Fibroblast of peridontal ligament (primary cell): ENCODE data around the gene LPP.

Source experiments
- DNase-seq: peaks from one replicate; pipeline ENCODE4 v3.0.0-alpha.2; 2010; ENCODE audit errors: extremely low read depth

LPP gene

DNA sequence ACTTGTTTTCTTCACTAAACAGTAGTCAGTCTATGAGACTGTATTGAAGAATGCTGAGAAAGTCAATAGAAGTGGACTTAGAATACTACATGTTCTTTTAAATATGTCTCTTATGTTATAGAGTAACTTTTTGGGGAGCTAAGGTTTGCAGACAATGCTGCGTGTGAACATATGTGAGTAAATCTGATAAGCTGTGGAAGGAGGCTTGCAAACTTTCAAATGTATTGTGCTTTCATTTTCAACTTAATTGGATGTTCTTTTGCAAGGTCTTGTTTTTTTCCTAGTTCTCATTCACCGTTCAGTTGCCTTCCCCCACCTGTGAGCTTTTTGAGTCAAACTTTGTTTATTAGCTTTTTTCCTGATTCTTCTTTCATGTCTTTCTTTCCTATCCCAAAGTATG lies 176.2 kb downstream of the LPP start:
- no peak for DNase-seq

DNA sequence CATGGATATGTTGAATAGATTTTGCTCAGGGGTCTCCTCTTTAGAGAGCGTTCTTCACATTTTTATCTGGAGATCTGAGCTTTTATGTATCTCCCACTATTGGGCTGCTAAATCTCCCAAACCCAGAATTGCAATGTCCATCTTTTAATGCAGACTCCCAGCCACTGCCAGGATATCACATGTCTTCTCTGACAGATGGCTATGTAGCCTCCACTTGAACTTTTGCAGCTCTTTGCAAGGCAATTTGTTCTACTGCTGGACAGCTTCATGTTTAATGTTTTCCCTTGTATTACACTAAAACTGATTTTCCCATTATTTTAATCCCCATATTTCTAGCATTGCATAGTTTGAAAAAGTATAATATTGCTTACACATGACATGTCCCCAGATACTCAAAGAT lies 177.2 kb downstream of the LPP start:
- DNase-seq, result no peak

DNA sequence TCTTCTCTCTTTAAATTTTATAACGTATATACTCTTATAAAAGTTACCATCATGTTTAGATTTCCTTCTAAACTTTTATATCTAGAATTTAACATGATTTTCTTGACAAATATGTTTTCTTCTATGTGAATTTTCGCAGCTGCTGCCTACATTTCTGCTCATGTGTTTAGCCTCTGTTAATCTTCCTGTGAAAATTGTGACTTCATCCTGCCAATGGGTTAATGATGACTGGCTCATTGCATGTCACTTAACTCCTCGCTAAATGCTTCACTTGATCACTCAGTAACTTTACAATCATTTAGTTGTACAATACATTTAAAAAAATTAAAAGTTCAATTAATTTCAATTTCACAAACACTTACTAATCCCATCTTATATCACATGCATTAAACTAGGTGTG lies 178.1 kb downstream of the LPP start:
- DNase-seq, result no peak

DNA sequence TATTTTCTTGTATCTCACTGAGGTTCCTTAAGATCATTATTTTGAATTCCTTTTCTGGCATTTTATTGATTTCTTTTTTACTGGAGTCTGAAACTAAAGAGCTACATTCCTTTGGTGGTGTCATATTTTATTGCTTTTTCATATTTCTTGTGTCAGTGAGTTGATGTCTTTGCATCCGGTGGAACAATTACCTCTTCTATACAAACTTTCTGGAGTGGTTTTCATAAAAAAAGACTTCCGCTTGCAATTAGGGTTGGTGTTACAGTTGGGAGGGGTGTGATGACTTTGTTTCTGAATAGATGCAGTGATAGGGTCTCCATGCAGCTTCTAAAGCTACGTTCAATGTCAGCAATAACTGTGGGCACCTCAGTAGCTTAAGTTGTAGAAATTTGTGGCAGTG lies 181.7 kb downstream of the LPP start:
- DNase-seq, result no peak

DNA sequence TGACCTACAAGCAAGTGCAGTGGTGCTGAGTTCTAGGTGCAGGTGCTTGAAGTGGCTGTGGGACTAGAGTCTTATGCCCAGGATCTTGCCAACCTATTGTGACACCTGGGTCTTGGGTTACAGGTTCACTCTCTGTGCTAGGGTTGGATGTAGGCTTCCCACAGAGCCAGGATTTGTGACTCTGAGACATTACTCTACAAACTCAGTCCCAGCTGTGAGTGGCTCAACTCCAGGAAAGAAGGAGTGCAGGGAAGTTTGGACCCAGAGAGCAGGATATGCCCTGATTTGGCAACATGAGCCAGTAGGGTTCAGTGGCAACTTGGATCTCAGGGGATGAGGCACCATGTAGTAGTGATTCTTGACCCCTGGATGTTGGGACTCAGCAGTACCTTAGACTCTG lies 182.2 kb downstream of the LPP start:
- no peak for DNase-seq

DNA sequence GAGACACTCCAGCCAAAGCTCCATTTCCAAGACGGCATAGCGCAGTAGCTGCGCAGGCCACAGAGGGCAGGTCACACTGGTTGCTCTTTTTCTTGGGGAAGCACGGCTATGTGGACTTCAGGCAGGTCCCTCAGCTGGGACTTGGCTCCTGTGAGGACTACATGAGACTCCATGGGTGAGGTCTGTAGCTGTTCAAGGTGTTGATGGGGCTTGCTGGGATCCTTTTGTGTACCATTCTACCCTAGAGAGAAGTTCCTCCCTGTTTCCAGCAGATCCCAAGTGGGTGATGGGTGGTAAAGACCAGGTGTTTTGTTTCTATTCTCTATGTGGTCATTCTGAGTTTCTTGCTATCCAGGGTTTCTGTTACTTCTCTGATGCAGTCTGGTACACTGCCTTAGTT lies 183.3 kb downstream of the LPP start:
- DNase-seq, result no peak

DNA sequence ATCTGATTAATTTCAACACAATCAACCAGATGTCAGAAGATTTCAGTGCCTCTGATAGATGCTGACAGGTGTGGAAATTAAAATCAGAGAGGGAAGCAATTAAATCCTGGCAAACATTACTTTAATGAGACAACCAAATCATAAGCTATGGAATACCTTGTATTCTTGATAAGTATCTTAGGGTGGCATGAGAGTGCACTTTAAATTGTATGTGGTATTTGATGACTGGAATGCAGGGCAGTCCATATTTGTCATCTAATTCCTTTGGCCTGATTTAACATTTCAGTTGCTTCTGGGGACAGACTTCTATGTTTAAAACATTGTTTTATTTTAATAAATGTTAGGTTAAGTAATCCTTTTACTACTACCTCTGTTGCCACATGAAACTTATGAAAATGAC lies 184.1 kb downstream of the LPP start:
- DNase-seq, result peak; percentile 44

DNA sequence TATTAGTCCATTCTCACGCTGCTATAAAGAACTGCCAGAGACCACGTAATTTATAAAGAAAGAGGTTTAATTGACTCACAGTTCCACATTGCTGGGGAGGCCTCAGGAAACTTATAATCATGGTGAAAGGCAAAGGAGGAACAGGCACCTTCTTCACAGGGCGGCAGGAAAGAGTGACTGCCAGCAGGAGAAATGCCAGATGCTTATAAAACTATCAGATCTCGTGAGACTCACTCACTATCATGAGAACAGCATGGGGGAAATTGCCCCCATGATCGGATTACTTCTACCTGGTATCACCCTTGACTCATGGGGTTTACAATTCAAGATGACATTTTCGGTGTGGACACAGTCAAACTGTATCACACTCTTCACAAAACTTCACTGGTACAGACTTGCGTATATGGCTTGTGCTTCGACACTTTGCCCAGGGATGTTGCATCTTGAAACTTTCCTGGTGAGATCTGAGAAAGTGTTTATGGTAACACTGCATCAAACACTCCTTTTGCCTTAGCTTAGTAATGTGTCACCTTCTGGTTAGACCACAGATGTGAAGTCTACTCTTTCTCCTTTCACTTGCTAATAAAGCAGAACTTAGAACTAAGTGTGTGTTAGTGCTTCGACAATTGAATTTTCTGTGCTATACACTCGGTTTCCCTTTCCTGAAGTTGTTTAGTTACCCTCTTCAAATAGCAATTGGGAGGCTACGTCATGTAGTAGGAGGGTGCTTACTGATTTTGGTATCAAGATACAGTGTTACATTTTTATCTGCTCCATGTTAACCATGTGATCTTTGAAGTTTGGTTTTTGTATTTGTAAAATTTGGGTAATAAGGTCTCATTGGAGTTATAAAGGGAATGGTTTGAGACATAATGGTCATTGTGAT lies 185.7 kb downstream of the LPP start:
- no peak for DNase-seq

DNA sequence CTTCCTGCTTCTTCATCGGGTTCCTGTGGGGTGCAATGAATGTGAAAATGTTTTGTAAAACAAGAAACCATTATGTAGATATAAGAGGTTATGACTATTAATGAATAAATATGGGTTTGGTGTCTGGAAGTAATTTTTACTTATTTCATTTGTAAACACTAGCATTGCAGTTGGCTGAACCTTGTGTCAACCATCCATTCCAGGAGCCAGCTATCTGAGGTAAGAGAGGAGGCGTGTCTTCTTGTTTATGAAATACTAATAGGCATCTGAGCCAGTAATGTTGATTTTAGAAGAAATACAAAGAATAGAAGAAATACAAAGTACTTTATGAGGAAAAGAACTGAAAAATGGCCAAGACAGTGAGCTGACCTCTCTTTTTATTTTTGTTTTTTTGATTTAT lies 187.5 kb downstream of the LPP start:
- DNase-seq, result no peak

DNA sequence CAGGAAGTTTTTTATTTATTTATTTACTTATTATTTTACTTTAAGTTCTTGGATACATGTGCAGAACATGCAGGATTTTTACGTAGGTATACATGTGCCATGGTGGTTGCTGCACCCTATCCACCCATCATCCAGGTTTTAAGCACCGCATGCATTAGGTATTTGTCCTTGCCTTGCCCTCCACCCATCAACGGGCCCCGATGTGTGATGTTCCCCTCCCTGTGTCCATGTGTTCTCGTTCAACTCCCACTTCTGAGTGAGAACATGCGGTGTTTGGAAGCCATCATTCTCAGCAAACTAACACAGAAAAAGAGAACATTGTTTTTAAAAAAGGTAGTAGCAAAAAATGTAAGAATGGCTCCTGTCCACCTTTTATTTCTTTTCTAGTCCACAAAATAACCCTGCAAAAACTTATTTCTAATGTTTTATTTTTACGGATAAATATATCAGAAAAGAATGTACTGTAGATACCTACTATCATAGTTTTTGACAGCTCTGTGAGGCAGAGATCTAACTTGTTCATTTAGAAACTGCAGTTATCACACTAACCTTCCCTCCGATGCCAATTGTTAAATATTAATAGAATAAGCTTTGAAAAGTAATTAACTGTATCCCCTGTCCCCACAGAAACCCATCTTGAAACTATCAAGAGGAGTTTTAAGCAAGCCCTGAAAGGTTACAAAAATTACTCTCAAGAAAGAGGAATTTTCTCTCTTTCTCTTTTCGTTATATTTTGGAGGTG lies 189.2 kb downstream of the LPP start:
- DNase-seq, result no peak

DNA sequence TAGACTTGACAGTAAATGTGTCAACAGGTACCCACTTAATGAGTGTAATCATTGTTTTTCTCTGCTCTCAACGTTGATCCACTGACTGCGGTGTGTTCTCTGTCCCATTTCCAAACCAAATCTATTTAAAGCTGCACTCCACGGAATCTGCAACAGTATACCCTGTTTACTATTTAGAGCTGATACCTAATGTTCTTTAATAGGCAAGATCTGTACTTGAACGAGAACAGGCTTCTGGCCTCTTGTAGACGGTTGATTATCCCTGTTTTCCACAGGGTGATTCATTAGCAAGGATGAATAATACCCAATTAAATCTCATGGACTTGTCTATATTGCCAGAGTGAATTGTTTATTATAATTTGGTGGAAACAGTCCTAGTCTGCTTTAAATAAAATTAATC lies 189.9 kb downstream of the LPP start:
- DNase-seq, result no peak

DNA sequence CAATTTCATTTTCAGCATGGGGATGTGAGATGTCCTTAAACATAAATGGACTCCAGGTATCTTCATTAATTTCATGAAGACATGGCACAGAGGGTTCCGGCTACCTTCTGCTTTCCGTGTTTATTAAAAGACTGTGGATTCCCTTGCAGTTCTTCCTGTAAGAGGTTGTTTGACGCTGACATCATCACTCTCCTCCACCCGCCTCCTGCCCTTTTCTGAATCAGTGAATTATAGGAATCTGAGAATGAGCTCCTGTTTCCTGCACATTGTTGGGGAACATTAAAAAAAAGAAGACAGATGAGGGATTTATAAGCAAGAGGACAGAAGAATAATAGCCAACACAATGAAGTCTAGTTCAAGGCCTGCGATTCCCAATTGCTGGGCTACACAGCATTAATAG lies 191.3 kb downstream of the LPP start:
- DNase-seq, result peak; percentile 38

DNA sequence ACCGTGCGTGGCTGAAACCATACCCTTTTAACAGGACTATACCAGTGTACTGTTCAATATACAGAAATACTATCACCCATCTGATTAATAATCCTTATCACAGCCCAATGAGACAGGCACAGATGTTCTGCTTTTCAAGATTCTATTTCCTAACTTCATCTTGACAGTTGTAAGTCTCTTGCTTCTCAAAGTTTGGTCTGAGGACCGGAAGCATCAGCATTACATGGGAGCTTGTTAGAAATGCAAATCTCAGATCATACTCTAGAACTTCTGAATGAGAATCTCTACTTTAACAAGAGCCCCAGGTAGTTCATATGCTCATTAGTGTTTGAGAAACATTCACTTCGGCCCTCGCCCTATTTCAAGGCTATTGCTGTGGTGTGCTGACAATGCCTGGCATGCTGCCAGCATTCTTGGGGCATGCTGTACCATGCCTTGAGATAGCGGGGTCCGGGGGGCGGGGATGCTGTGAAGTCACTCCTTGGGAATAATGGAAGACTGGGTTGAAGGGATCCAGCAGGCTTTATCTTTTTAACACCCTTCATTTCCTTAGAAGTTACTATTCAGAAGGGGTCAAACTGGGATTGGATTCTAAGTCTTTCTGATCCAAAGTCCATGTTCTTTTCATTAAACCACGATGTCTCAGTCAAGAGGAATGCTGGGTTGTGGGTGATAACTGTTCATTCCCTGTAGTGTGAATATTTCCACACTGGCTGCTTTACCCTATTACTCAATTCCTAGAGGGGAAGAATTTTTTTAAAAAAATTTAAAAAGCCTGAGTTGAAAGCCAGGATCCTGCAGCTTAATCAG lies 194.7 kb downstream of the LPP start:
- peak; percentile 97 for DNase-seq

DNA sequence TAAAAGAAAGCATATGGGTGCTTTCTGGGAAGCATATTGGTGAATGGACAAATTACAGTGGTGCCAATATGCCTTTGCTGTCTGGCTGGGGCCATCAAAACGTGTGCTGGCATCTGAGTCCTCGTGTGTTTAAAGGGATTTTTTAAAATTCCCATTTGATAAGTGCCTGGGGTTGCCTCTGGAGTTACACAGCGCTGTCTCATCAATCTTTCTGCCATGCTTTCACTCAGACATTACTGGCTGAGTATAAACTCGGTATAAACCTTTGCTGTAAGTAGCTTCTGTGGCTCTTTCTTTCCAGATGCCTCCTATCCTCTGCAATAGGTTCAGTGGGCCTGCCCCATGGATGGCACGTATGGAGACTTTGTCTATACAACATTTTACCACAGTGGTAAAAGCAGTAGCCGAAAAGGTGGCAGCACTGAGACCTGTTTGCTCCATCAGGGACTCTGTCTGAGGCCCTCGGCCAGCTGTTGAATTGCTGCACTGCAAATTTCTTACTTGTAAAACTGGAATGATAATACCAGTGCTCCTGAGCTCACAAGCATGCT lies 195.5 kb downstream of the LPP start:
- DNase-seq, result no peak

DNA sequence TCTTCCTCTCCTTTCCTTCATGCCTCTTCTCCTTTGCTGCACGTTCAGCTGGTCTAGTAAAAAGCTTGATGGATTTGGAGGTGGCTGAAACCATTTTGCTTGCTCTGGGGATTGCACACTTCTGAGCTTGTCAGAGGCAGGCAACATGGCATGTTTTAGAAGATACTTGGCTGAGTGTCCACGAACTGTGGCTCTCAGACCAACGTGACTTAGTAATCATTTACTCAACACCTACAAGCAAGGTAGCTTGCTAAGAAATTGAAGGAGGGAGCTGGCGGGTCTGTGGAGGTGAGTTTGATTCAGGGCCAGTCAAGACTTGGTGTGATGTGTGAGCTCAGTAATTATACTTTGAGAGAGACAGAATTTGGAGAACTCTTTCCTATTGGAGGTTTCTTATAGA lies 196.0 kb downstream of the LPP start:
- no peak for DNase-seq

DNA sequence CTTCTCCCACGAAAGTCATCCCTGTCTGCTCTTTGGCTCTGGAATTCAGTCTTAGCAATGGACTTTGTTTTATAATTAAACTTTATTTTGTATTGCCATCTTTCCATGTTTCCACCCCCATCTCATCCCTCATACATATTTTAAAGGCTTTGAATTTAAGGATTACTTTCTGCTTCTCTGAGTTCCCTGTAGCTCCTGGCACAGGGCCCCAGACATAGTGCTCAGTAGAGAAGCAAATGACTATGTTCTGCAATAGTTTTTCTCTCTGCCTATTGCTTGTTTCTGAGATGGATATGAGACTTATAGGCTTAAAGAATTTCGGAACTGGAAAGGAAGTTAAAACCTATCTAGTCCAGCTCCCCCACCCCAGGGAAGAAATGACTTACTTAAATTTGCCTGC lies 197.0 kb downstream of the LPP start:
- DNase-seq, result no peak

DNA sequence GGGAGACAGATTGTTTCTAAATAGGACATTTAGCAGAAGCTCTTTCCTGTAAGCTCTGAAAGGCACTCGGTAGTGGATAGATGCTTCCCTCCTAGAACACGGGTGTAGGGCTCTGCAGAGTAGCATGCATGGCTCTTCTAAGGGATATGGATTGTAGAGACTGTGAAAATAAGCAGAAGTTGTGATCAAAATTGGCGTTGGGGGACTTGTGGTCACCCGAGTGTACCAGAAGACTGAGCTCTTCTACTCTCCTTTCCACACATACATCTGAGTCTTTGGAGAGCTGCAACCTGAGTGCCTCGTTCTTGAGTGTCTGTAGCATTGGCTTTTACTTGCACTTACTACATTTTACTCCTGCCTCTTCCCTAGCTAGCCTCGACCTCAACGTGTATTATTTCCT lies 197.7 kb downstream of the LPP start:
- no peak for DNase-seq

DNA sequence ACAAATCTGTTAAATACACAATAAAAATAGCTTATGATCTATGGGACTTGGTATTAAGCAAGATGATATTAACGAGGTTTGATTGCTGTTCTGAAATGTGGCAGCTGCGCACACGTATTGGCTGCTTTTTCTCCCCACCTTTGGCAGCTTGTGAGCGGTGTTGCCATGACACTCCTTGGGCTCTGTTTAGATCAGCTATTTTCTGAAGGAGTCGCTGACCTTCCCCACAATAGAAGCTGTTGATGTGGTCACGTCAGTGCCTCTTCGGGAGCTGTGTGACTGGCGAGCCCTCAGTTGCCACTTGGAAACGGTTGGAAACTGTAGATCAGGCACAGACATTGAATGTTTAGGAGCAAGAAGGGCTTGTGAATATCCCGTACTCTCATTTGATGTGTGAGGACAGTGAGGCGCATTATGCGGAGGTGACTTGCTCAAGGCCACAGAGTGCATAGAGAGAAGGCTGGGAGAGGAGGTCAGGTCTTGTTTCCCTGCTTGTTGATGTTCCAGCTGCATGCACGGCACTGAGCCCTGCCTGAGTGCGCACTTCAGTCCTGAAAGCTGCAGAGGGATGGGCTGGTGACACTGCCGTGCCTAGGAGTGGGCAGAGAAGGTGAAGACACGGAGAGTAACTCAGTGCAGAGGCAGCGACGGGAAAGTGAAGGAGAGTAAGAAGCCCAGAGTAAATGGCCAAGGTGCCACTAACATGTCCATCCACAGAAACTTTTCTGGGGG lies 198.4 kb downstream of the LPP start:
- DNase-seq, result no peak

DNA sequence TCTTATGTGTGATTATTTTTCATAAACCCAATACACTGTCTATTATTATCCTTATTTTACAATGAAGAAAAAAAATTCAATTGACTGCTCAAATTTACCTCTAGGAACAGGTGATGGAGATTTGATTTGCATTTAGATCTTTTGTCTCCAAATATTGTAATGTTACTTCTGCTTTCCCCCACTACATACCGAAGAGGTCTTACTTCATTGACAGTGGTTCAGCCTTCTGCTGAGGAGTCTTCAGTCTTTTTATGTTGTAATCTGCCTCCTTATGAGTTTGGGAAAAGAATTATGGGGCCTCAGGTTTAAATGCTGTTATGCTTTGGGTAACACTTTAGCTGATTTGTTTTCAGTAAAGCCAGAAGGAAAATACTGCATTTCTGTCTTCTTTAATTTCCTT lies 199.5 kb downstream of the LPP start:
- DNase-seq, result no peak

DNA sequence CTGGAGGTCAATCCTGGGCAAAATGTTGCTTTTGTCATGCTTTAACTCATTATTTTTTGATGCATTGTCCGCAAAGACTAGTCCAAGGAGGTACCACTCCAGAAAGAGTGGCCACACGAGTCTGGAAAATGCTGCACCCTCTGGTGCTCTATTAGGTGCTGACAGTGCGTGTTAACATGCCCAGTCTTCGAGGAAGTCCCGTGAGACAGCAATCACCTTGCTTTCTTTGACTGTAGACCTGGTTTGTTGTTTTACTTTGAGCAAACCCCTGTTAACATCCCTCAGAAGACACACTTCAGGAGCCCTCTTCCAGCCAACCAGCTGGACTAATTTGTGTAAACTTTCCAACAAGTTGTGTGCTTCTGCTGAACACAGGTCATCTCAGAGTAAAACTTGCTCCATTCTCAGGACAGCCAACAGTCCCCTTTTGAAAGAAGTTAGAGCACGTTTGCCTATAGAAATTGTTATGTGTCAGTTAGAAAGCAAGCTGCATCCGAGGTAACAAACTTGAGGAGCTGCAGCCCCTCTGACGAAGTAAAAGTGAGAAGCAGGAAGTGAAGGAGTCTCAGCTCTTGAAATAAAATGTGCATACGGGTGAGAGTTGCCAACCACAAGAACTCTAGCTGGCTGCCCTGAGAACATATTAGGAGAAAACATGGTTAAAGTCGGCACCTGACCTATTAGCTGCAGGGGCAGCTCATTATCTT lies 205.0 kb downstream of the LPP start:
- DNase-seq, result no peak

DNA sequence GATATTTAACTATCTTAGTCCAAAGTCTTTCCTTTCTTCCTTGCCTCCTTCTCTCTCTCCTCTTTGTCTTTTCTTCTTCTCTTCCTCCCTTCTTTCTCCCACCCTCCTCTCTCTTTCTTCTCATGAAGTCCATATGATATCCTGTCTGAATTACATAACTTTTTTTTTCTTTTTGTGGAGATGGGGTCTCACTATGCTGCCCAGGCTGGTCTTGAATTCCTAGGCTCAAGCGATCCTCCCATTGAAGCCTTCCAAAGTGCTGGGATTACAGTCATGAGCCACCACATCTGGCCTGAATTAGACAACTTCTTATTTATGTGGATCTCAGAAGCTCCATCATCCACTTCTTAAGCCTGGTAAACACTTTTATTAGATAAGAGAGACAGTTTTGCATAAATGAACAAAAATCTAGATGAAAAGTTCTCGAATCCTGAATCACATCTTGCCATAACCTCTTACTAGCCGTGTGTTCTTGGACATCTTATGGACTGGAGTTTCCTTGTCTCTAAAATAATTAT lies 206.5 kb downstream of the LPP start:
- peak; percentile 47 for DNase-seq
